SK-MEL-5 (cell line): ENCODE measurements around the gene CDC16. TPM values are rescaled to one million over a fixed set of nuclear protein-coding genes. Genes with fewer than 3 reads are reported as not detected.

Experiments used
- DNase-seq: peaks from one replicate; pipeline ENCODE4 v3.0.0-alpha.2; 2016; ENCODE audit warnings: low read depth, low spot score
- in situ Hi-C: cut with HindIII; loops from 2 replicates; pipeline ENCODE4 v1.10.0; 2016; ENCODE audit warnings: low sequenced_read_pairs, high pct_unique_total_duplicates, low pct_unique_long_range_greater_than_20kb
- small RNA-seq, 2 experiments: library from RNA; depleted of rRNA; stranded (forward); fragments of <200 nt; gene quantifications; one replicate each; pipeline ENCODE3, GENCODE V24; 2014
- total RNA-seq: library from RNA; depleted of rRNA; stranded (reverse); fragments of >200 nt; shearing (Covaris generic); gene quantifications from 2 replicates; pipeline ENCODE4 v1.2.3, GENCODE V29; 2014; rRNA removed

The CDC16 gene
- total RNA-seq, 1 experiment from 2014 or later: 158 TPM

GRCh38 chr13:114310956-114311355, 76.3 kb downstream of the CDC16 start:
- in situ Hi-C loops: no loop called here
- DNase-seq: no peak

- DNase-seq: no peak
Observed at GRCh38 chr13:114311387-114311786, 76.7 kb downstream of the CDC16 start.

GRCh38 chr13:114311908-114312307, 77.2 kb downstream of the CDC16 start:
- peak; percentile 22 for DNase-seq
- in situ Hi-C loops: no loop called here

More at GRCh38 chr13:114311387-114311786, 76.7 kb downstream of the CDC16 start:
- in situ Hi-C loops: no loop called here

GRCh38 chr13:114313061-114313860, 78.6 kb downstream of the CDC16 start:
- DNase-seq: no peak

GRCh38 chr13:114314074-114314912, 79.6 kb downstream of the CDC16 start, which contains the start of gene CHAMP1:
Gene CHAMP1, plus strand, starts transcription at chr13:114314503. Its CDS starts 9,340 bp downstream, at chr13:114323843.
- peak; percentile 95 for DNase-seq
- in situ Hi-C loops: no loop called here

More at GRCh38 chr13:114313061-114313860, 78.6 kb downstream of the CDC16 start:
- in situ Hi-C loops: no loop called here

- DNase-seq: peak; percentile 98
- in situ Hi-C loops: no loop called here
Observed at GRCh38 chr13:114315074-114315785, 80.5 kb downstream of the CDC16 start.

- in situ Hi-C loops: no loop called here
- DNase-seq: no peak
Observed at GRCh38 chr13:114318624-114319023, 83.9 kb downstream of the CDC16 start.

GRCh38 chr13:114319441-114319913, 84.8 kb downstream of the CDC16 start:
- DNase-seq: no peak

GRCh38 chr13:114320065-114320464, 85.4 kb downstream of the CDC16 start:
- no peak for DNase-seq
- in situ Hi-C loops: no loop called here

More at GRCh38 chr13:114319441-114319913, 84.8 kb downstream of the CDC16 start:
- in situ Hi-C loops: no loop called here

- in situ Hi-C loops: no loop called here
- no peak for DNase-seq
Observed at GRCh38 chr13:114321256-114321655, 86.6 kb downstream of the CDC16 start.

Small RNAs within 50 kb of the gene (small RNA-seq; reads per million reads assigned to genes)
- gene MIR4502 (0 to 0.06 reads per million in 2 experiments), gene MIR548AR (0 to 0.10 reads per million in 2 experiments)

Other genes with a start within 250 kb of the CDC16 start
- gene RASA3, start 102.3 kb upstream of the CDC16 start, total RNA-seq: 17.8 and 18.3 TPM in 2 replicates
- not detected in 2 replicates for gene CFAP97D2, start 55.6 kb upstream of the CDC16 start, total RNA-seq
- gene UPF3A, start 46.7 kb downstream of the CDC16 start, total RNA-seq: 23.6 and 24.2 TPM in 2 replicates
- gene CHAMP1, start 79.6 kb downstream of the CDC16 start, total RNA-seq: 20.4 and 21.7 TPM in 2 replicates